MM.1S (cell line): Measurements from ENCODE around the gene LMAN2L.

ENCODE experiments used
- DNase-seq: peaks from one replicate; pipeline ENCODE4 v3.0.0-alpha.2; 2015
- H2AFZ ChIP-seq: fragments of 300-600 bp; sonication (generic); 2 replicates; pipeline ENCODE4 v1.6.0; 2016; ENCODE audit warnings: antibody characterized with exemption, low read length
- H3F3A ChIP-seq: fragments of 300-600 bp; sonication (generic); 2 replicates; pipeline ENCODE4 v1.6.1; 2016; ENCODE audit warnings: mild to moderate bottlenecking, antibody characterized with exemption, low read length, moderate library complexity, mixed read lengths; ENCODE audit not compliant: insufficient read depth
- H3K27ac ChIP-seq: fragments of 300-600 bp; sonication (generic); 2 replicates; pipeline ENCODE4 v1.5.1; 2016; ENCODE audit warnings: mild to moderate bottlenecking, low read length
- H3K27me3 ChIP-seq: fragments of 300-600 bp; sonication (generic); replicated peaks from 2 replicates; pipeline ENCODE4 v1.6.0; 2016; ENCODE audit warnings: low read length; ENCODE audit not compliant: insufficient read depth
- H3K36me3 ChIP-seq: fragments of 300-600 bp; sonication (generic); replicated peaks from 2 replicates; pipeline ENCODE4 v1.6.1; 2016; ENCODE audit warnings: mild to moderate bottlenecking, low read length, mixed read lengths; ENCODE audit not compliant: insufficient read depth
- H3K4me1 ChIP-seq: fragments of 300-600 bp; sonication (generic); 2 replicates; pipeline ENCODE4 v1.6.1; 2016; ENCODE audit warnings: low read length, mixed read lengths
- H3K4me2 ChIP-seq: fragments of 300-600 bp; sonication (generic); 2 replicates; pipeline ENCODE4 v1.6.0; 2016; ENCODE audit warnings: low read depth, low read length
- H3K4me3 ChIP-seq: fragments of 300-600 bp; sonication (generic); 2 replicates; pipeline ENCODE4 v1.5.1; 2016; ENCODE audit warnings: low read length, mixed read lengths
- H3K79me2 ChIP-seq: fragments of 300-600 bp; sonication (generic); 2 replicates; pipeline ENCODE4 v1.6.1; 2016; ENCODE audit warnings: mixed run types, low read length, mixed read lengths
- H3K9ac ChIP-seq: fragments of 300-600 bp; sonication (generic); 2 replicates; pipeline ENCODE4 v1.6.1; 2016; ENCODE audit warnings: low read length, mixed read lengths
- H3K9me2 ChIP-seq: fragments of 300-600 bp; sonication (generic); replicated peaks from 2 replicates; pipeline ENCODE4 v1.6.1; 2016; ENCODE audit warnings: mild to moderate bottlenecking, low read length, mixed read lengths; ENCODE audit not compliant: insufficient read depth
- H3K9me3 ChIP-seq: fragments of 300-600 bp; sonication (generic); replicated peaks from 2 replicates; pipeline ENCODE4 v1.6.1; 2016; ENCODE audit warnings: mild to moderate bottlenecking, low read length, mixed read lengths; ENCODE audit not compliant: insufficient read depth
- H4K20me1 ChIP-seq: fragments of 300-600 bp; sonication (generic); 2 replicates; pipeline ENCODE4 v1.6.1; 2016; ENCODE audit warnings: mild to moderate bottlenecking, low read length, moderate library complexity, mixed read lengths; ENCODE audit not compliant: insufficient read depth
- EZH2 ChIP-seq: fragments of 300-600 bp; sonication (generic); optimal IDR thresholded peaks from 2 replicates; pipeline ENCODE3; 2017; ENCODE audit warnings: low read depth, mild to moderate bottlenecking, antibody characterized with exemption, low read length, mixed read lengths
- EZH2phosphoT487 ChIP-seq: fragments of 300-600 bp; sonication (generic); IDR thresholded peaks from 2 replicates; pipeline ENCODE4 v1.6.1; 2018; ENCODE audit warnings: antibody characterized with exemption, low read length
- TF ChIP-seq, protein P1 (sequence below): fragments of 300-600 bp; sonication (generic); IDR thresholded peaks from 2 replicates; pipeline ENCODE4 v1.5.1; 2016; ENCODE audit warnings: antibody characterized with exemption, low read length, mixed read lengths

The LMAN2L gene

DNA sequence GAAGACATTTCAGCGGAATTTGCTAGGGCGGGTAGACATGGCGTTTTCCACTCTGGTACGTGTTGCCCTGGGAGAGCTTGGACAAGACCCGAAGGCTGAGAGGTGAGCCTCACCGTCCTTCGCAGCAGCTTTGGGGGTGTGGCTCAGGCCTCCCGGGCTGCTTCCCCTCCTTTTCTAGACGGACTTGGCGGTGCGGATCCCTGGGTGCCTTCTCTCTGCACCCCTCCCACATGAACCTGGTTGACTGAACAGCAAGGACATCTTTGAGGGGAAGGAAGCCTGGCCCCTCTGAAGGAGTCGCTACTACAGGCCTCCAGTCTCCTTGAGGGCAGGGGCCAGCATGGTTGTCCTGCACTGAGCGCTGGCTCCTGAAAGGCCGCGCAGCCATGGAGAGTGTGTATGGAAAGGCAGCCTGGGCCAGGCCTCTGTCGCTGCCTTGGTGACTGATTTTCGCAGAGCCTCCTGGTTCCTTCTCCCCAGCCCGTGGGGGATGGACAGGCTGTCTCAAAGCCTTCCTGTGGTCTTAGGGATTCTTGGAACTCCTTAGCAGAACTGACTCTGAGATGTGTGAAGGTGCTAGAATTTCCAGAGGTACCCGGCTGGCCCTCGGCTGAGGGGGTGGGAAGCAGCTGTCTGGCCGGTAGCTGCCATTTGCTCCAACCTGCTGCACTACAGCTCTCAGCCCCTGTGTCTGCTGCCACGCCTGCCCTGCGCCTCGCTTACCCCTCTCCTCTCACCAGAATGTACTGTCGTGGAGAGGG is 30.8 kb upstream of the LMAN2L start:
- Histone ChIP-seq H3K79me2 (peaks cover 8% of the 10 kb centered on the region; the same call in 1 of the 2 replicates), H3K9me2 (no peaks in the 10 kb centered on the region), H4K20me1 (no peaks in the 10 kb centered on the region), H3K9me3 (no peaks in the 10 kb centered on the region), H3F3A (no peaks in the 10 kb centered on the region), H3K4me1 (no peaks in the 10 kb centered on the region), H3K36me3 (no peaks in the 10 kb centered on the region), H3K27ac (no peak overlapping the region), H3K9ac (no peak overlapping the region), H3K4me3 (no peak overlapping the region), H3K4me2 (no peak overlapping the region), H2AFZ (no peak overlapping the region), H3K27me3 (no peaks in the 10 kb centered on the region)
- TF ChIP-seq EZH2: no peak
- no peak for TF ChIP-seq EZH2phosphoT487
- TF ChIP-seq, protein P1, sequence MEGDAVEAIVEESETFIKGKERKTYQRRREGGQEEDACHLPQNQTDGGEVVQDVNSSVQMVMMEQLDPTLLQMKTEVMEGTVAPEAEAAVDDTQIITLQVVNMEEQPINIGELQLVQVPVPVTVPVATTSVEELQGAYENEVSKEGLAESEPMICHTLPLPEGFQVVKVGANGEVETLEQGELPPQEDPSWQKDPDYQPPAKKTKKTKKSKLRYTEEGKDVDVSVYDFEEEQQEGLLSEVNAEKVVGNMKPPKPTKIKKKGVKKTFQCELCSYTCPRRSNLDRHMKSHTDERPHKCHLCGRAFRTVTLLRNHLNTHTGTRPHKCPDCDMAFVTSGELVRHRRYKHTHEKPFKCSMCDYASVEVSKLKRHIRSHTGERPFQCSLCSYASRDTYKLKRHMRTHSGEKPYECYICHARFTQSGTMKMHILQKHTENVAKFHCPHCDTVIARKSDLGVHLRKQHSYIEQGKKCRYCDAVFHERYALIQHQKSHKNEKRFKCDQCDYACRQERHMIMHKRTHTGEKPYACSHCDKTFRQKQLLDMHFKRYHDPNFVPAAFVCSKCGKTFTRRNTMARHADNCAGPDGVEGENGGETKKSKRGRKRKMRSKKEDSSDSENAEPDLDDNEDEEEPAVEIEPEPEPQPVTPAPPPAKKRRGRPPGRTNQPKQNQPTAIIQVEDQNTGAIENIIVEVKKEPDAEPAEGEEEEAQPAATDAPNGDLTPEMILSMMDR: no peak
- DNase-seq: no peak

DNA sequence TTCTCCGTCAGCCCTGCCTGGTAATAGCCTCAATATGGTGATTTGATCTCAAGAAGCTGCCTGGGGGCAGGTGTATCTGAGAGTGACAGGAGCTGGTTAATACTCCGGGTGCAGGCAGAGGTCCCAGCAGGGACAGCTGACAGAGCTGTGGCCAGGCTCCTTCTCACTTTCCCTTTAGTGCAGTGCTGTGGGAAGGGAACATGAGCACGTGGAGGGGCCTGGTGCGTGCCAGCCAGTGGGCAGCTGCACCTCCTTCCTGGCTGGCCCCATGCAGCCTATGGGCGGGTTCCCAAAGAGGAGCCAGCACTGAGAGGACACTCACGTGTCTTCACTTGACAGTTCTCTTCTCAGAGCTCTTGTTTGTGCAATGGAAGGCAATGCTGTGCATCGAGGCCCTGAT is 29.9 kb upstream of the LMAN2L start:
- Histone ChIP-seq H3K9me3 (no peaks in the 10 kb centered on the region), H3F3A (no peaks in the 10 kb centered on the region), H3K27me3 (no peaks in the 10 kb centered on the region), H3K4me3 (no peak overlapping the region), H3K36me3 (no peaks in the 10 kb centered on the region), H3K4me2 (no peak overlapping the region), H3K9ac (no peak overlapping the region), H3K79me2 (peaks cover 11% of the 10 kb centered on the region; the same call in 1 of the 2 replicates), H3K27ac (no peak overlapping the region), H2AFZ (no peak overlapping the region), H4K20me1 (no peaks in the 10 kb centered on the region), H3K9me2 (no peaks in the 10 kb centered on the region), H3K4me1 (no peaks in the 10 kb centered on the region)
- TF ChIP-seq, protein P1: no peak
- TF ChIP-seq EZH2phosphoT487: no peak
- TF ChIP-seq EZH2: no peak
- no peak for DNase-seq

DNA sequence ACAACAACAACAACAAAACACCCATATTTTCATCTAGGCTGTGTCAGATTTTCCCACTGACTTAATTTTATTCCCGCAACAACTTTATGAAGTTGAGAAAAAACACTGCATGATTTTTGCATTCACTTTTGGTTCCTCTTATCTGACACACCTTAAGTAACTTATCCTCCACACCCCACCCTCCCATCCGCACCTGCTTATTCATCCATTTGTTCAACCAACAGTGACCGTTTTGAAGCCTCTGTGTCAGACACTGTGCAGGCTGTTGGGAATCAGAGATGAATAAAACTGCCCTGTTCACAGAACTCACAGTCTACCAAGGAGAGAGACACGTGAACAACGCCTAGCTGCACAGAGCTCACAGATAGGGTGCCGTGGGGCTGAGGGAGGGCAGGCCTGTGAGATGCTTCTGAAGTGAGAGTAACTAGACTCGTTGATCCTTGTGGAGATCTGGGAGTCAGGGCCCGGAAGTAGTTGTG is 28.3 kb upstream of the LMAN2L start:
- no peak overlapping the region for H3K9ac ChIP-seq
- TF ChIP-seq, protein P1: no peak
- TF ChIP-seq EZH2: no peak
- H3K4me3 ChIP-seq: no peak overlapping the region
- H4K20me1 ChIP-seq: no peaks in the 10 kb centered on the region
- no peaks in the 10 kb centered on the region for H3K27me3 ChIP-seq
- no peak overlapping the region for H3K27ac ChIP-seq
- H3K79me2 ChIP-seq: peaks cover 25% of the 10 kb centered on the region
- peaks cover 10% of the 10 kb centered on the region for H3K4me1 ChIP-seq
- peaks cover 2% of the 10 kb centered on the region; the same call in 1 of the 2 replicates for H3F3A ChIP-seq
- H2AFZ ChIP-seq: no peak overlapping the region
- no peak overlapping the region for H3K4me2 ChIP-seq
- H3K9me2 ChIP-seq: no peaks in the 10 kb centered on the region
- no peaks in the 10 kb centered on the region for H3K9me3 ChIP-seq
- no peaks in the 10 kb centered on the region for H3K36me3 ChIP-seq
- no peak for DNase-seq
